ENCODE results near the gene CDKN2B.

The CDKN2B gene

DNA sequence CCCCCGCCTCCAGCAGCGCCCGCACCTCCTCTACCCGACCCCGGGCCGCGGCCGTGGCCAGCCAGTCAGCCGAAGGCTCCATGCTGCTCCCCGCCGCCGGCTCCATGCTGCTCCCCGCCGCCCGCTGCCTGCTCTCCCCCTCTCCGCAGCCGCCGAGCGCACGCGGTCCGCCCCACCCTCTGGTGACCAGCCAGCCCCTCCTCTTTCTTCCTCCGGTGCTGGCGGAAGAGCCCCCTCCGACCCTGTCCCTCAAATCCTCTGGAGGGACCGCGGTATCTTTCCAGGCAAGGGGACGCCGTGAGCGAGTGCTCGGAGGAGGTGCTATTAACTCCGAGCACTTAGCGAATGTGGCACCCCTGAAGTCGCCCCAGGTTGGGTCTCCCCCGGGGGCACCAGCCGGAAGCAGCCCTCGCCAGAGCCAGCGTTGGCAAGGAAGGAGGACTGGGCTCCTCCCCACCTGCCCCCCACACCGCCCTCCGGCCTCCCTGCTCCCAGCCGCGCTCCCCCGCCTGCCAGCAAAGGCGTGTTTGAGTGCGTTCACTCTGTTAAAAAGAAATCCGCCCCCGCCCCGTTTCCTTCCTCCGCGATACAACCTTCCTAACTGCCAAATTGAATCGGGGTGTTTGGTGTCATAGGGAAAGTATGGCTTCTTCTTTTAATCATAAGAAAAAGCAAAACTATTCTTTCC is 34.2 kb downstream of the CDKN2B start:
- H3K4me3 ChIP-seq (ENCODE audit: low read length) = peak overlapping the region; percentile 49
- no peak for TF ChIP-seq ZNF274 (IDR thresholded peaks at IDR 0.05; ENCODE audit: low read depth, low read length)

DNA sequence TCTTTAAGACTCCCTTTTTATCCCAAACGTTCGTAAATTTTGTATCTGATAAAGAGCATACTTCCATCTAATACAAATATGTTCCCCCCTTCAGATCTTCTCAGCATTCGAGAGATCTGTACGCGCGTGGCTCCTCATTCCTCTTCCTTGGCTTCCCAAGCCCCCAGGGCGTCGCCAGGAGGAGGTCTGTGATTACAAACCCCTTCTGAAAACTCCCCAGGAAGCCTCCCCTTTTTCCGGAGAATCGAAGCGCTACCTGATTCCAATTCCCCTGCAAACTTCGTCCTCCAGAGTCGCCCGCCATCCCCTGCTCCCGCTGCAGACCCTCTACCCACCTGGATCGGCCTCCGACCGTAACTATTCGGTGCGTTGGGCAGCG is 34.8 kb downstream of the CDKN2B start:
- TF ChIP-seq ZNF274 (IDR thresholded peaks at IDR 0.05; ENCODE audit: low read depth, low read length) = no peak
- H3K4me3 ChIP-seq (ENCODE audit: low read length) = peak overlapping the region; percentile 49

DNA sequence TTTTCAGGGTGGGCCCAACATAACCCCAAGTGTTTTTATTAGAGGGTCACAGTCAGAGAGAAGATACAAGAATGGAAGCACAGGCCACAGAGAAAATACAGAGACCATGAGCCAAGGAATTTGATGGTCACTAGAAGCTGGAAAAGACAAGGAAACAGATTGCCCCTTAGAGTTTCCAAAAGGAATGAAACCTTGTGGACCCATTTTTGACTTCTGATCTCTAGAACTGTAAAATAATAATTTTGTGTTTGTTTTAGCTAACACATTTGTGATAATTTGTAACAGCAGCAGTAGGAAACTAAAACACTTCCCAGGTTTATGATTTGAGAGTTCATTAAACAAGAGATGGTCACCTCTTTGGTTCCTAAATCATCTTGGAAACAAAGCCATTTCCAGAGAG is 36.7 kb downstream of the CDKN2B start:
- H3K4me3 ChIP-seq (ENCODE audit: low read length) = no peak overlapping the region
- no peak for TF ChIP-seq ZNF274 (IDR thresholded peaks at IDR 0.05; ENCODE audit: low read depth, low read length)

GRCh38 chr9:21970800-21971640 is 38.1 kb downstream of the CDKN2B start:
- TF ChIP-seq ZNF274 (IDR thresholded peaks at IDR 0.05; ENCODE audit: low read depth, low read length) = no peak
- no peak overlapping the region for H3K4me3 ChIP-seq (ENCODE audit: low read length)

- TF ChIP-seq ZNF274 (IDR thresholded peaks at IDR 0.05; ENCODE audit: low read depth, low read length) = no peak
- no peak overlapping the region for H3K4me3 ChIP-seq (ENCODE audit: low read length)
Observed at GRCh38 chr9:21969951-21970799, 38.9 kb downstream of the CDKN2B start.

DNA sequence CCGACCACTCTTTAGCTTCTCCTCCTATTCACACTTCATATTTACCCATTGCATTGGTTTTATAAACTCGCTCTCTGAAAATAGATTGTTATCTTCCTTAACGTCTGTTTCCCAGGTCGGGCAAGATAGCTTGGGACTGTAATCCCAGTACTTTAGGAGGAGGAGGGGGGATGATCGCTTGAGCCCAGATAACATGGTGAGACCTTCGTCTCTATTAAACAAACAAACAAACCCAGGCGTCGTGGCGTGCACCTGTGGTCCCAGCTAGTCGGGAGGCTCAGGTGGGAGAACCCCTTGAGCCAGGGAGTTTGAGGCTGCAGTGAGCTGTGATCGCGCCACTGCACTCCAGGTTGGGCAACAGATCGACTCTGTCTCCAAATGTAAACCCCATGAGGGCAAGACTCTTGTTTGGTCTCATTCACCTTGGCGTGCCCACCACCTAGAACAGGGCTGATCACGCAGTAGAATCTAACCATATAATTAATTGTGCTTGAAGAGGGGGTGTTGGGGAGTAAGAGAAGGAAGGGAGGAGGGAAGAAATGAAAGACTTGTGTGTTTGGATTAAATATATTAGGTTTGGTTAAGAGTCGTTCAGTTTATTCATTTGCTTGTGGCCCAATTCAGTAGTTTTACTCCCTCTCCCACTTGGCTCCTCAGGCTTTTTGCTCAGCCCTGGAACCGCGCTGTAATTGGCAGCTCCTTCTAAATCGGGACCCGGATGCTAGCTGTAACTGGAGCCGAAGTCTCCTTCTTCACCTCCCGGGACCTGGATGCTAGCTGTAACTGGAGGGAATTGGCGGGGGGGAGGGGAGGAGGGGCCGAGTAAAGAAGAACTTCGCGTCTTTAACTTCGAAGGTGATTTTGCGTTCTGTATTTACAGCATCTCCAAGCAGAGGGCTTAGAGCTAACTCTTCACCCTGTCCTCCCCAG is 39.8 kb downstream of the CDKN2B start:
- no peak overlapping the region for H3K4me3 ChIP-seq (ENCODE audit: low read length)
- no peak for TF ChIP-seq ZNF274 (IDR thresholded peaks at IDR 0.05; ENCODE audit: low read depth, low read length)

DNA sequence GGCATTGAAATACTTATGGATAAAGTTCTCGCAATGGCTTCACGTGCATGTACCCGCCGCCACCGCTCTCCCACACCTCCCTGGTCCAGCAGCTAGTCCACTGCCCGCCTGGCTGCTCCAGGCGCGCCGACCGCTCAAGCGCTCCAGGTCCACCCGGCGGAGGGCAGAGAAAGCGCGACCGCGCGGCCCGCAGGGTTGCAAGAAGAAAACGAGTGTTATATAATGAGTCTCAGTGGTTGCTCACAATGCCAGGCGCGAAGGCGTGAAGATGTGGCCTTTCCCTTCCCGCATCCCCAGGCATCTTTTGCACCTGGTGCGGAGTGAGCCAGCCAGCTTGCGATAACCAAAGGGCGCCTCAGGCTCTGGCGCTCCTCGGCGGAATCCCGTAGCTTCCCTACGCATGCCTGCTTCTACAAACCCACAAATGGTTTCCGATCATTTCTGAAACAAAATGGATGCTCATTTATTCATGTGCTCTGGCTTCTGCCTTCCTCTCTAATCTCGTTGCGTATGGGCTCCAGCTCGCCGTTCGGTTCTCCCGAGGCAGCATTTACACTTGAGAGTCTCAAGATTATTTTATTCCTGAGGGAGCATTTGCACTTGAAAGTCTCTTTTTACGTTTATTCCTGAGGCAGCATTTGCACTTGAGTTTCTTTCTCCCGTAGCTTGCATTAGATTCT is 40.6 kb downstream of the CDKN2B start:
- TF ChIP-seq ZNF274 (IDR thresholded peaks at IDR 0.05; ENCODE audit: low read depth, low read length) = no peak
- no peak overlapping the region; the same call in 1 of the 2 replicates for H3K4me3 ChIP-seq (ENCODE audit: low read length)

- TF ChIP-seq ZNF274 (IDR thresholded peaks at IDR 0.05; ENCODE audit: low read depth, low read length) = no peak
- H3K4me3 ChIP-seq (ENCODE audit: low read length) = no peak overlapping the region
Observed at GRCh38 chr9:21967702-21968101, 41.4 kb downstream of the CDKN2B start.

- no peak for TF ChIP-seq ZNF274 (IDR thresholded peaks at IDR 0.05; ENCODE audit: low read depth, low read length)
- H3K4me3 ChIP-seq (ENCODE audit: low read length) = no peak overlapping the region
Observed at GRCh38 chr9:21967169-21967568, 41.9 kb downstream of the CDKN2B start.

DNA sequence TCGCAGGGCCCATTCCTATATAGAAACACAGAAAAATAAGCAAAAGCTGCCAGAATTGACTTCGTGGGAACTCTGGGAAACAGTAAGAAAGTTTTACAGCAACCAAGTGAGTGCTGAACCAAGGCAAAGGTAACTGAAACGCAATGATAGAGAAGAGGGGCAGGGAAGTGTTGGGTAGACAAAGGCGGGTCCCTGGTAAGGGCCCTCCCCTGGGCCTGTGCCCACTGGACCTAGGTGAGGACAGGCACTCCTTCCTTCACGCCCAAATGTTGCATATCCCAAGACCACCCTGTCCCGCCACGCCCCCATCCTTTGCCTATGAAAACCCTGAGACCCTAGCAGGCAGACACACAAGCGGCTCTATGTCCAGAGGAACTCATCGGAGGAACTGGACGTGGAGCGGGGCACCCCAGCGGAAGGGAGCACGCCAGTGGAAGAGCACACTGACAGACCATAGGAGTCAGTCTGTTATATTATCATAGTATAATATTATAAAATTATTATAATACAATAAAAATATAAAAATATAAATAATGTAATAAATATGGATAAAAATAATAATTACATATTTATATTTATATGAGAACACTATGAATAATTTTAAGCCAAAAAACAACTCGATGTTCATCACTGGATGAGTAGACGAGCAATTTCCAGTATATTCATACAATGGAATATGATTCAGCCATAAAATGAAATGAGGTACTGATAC is 42.8 kb downstream of the CDKN2B start:
- no peak overlapping the region for H3K4me3 ChIP-seq (ENCODE audit: low read length)
- TF ChIP-seq ZNF274 (IDR thresholded peaks at IDR 0.05; ENCODE audit: low read depth, low read length) = no peak

DNA sequence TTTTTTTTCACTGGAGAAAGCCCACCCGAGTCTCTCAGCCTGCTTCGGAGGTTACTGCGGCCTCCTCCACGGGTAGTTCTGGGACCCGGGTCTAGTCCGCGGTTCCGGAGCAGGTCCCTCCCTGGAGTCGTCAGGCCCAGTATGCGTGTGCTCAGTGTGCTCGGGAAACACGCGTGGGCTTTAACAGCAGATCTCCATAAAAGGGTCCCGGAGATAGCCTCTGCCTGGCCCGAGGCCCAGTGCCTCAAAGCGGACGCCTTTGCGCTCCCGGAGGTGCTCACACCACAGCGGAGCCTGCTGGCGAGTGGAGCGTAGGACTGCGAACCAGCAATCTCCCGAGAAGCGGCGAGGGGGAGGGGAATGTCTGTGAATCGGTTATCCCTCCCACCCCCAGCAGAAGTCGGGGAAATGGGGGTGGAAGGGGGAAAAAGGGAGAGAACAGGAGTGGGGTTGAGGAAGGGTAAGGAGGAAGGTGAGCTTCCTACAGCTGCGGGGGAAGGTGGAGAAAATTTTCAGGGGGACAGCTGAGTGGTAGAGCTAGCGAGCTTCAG is 43.6 kb downstream of the CDKN2B start:
- TF ChIP-seq ZNF274 (IDR thresholded peaks at IDR 0.05; ENCODE audit: low read depth, low read length) = no peak
- peak overlapping the region; percentile 10; the same call in 1 of the 2 replicates for H3K4me3 ChIP-seq (ENCODE audit: low read length)

DNA sequence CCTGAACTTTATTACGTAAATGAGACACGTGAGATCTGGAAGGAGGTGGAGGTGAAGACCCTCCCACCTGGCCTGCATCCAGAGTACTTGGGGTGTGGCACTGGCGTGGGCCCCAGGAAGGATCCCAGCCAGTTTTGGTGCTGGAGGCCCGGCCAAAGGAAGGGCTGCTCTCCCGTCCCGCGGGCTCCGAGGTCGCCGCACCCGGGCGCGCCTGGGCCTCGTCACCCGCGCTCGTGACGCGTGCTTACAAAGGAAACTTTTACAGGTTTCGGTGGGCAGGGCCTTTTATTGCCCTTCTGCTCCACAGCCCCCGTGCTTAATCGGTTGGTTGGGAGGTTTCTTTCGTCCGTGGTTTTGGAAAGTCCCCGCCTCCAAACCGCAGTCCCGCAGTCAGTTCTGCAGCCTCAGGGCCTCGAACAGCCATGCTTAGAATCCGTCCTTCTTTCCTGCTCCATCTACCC is 44.1 kb downstream of the CDKN2B start:
- peak overlapping the region; percentile 10; the same call in 1 of the 2 replicates for H3K4me3 ChIP-seq (ENCODE audit: low read length)

More for the DNA sequence above, 44.1 kb downstream of the CDKN2B start:
- TF ChIP-seq ZNF274 (IDR thresholded peaks at IDR 0.05; ENCODE audit: low read depth, low read length) = no peak

All from GM08714 (cell line).